A204.1 (cell line): ENCODE data around the gene ATRNL1.
"Not testable (repeated sequence)": the region's sequence is repeated elsewhere in the genome, so short reads cannot be mapped to it uniquely, and the experiment has no call there.

Source experiments
- FAIRE-seq: peaks from 2 replicates; lab custom pipeline; 2012; peaks lifted over from hg19 to GRCh38; lab: Jason Lieb, UNC

ATRNL1 gene

GRCh38 chr10:115222039-115222438 lies 128.9 kb downstream of the ATRNL1 start:
- FAIRE-seq = no peak

DNA sequence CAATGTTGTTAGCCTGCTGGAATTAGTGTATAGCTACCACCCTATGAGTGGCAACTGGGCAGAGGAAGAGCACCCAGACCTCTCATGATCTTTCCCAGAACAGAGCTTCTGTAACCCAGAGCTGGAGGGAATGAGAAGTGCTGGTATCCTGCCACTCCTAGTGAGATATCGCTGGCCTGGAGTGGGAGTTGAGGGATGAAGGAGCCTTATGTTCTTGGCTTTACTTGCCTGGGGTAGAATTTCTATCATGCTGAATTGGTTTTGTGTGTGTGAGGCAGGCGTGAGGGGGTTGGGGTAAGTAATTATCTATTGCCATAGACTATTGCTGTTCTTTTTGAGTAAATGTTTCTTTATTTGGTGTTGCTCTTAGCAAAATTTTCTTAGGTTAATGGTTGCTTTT lies 146.6 kb downstream of the ATRNL1 start:
- FAIRE-seq = no peak

DNA sequence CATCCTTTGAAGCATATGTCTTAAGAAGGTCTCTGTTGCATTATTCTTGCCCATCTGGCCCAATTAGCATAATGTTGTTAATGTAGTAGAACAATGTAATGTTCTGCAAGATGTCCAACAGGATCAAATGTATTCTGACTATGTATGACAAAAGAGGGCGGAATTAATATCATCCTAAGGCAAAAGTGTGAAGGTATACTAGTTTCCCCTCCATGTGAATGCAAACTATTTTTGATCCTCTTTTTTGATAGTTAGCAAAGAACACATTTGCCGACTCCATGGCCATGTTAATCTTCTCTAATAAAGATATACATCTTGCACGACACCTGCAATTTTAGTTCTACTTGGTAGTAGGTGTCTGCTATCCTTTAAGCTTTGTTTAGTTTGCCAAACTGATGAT lies 157.6 kb downstream of the ATRNL1 start:
- FAIRE-seq = no peak

DNA sequence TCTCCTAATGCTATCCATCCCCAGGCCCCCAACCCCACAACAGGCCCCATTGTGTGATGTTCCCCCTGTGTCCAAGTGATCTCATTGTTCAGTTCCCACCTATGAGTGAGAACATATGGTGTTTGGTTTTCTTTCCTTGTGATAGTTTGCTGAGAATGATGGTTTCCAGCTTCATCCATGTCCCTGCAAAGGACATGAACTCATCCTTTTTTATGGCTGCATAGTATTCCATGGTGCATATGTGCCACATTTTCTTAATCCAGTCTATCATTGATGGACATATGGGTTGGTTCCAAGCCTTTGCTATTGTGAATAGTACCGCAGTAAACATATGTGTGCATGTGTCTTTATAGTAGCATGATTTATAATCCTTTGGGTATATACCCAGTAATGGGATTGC lies 160.6 kb downstream of the ATRNL1 start:
- not testable (repeated sequence) for FAIRE-seq

DNA sequence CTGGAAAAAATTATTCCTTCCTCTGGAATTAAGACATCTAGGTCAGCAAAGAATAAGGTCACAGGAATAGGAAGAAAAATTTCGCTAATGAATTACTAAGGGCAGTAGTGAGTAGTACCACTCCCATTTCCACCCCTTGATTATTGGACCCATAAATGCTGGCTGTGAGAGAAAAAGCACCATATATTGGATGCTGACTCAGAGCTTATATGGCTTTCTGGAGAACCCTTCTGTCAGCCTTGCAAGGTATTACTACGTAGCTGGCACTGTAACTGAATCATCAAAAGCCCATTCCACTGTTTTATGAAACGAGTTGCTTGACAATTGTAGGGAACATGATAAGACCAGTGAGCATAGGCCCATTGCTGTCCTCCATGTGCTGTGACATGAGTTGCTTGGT lies 179.3 kb downstream of the ATRNL1 start:
- FAIRE-seq = no peak

- FAIRE-seq = no peak
Observed at GRCh38 chr10:115278294-115278693, 185.1 kb downstream of the ATRNL1 start.

DNA sequence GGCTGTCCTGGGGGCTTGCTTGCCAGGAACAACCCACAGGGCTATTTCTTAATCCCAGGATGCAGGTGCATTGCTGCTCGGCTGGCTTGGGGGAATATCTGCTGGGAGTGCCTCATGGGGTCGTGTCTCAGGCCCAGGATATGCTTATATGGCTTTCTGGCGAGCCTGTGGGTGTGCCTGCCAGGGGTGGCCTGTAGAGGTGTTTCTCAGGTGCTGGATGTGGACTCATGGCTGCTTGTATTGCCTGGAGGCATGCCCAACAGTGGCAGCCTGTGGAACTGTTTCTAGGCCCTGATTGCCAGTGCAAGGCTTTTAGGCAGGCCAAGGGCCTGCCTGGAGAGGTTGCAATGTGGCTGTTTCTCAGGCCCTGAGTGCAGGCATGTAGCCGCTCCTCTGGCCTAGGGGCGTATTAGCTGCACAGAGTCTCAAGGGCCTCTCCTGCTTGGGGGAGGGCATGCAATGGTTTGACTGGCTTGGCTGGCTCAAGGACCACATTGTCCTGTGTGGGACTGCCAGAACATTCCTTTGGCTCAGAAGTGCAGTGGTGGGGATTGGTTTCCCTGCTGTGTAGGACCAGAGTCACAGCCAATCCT lies 202.1 kb downstream of the ATRNL1 start:
- FAIRE-seq = no peak

GRCh38 chr10:115300080-115300479 lies 206.9 kb downstream of the ATRNL1 start:
- FAIRE-seq = no peak

- not testable (repeated sequence) for FAIRE-seq
Observed at GRCh38 chr10:115319669-115320068, 226.5 kb downstream of the ATRNL1 start.

- FAIRE-seq = no peak
Observed at GRCh38 chr10:115321360-115321759, 228.2 kb downstream of the ATRNL1 start.

DNA sequence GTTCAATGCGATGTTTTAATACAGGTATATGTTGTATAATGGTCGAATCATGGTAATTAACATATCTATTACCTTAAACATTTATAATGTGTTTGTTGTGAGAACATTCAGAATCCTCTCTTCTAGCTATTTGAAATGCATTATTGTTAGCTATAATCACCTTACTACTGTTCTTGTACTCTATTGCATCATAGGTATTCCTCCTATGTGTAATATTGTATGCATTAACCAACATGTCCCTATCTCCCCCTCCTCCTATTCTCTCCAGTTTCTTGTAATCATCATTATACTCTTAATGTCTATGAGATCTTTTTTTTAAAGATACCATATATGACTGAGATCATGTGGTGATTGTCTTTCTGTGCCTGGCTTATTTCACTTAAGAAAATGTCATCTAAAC lies 235.2 kb downstream of the ATRNL1 start:
- FAIRE-seq = no peak

DNA sequence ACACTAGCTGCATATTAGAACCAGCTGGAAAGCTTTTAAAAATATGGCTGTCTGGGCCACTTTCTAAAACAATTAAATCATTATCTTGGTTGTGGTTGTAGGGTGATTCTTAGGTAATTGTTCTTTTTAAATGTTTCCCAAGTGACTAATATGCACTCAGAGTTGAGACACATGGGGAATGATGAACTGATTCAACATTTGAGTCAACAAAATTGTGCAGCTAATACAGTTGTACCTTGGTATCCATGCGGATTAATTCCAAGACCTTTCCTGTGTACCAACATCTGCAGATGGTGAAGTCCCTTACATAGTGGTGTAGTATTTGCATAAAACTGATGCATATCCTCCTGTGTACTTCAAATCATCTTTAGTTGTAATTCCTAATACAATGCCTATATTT lies 242.2 kb downstream of the ATRNL1 start:
- no peak for FAIRE-seq

DNA sequence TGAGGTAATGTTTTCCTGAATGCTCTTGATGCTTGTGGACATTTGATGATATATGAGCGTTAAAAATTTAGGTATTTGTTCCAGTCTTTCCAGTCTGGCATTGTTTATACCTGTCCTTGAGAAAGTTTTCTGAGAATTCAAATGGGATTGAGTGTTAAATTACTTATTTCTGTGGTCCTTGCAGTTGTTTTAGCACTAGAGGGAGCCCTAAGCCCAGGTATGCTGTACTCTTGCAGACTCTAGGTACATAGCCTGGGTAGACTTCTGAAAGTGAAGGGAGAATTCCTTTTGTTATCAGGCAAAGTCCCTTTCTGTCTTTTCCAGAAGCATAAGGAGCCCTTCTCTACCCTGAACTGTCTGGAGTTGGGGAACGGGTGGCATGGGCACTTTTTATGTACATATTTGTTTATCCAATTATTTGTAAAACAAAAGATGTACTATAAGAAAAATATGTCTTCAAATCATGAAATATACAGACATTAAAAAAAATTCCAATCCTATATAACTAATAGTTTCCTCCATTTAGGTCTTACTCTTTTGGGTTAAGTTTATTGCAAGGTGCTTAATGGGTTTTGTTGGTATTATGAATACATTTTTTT lies 262.1 kb downstream of the ATRNL1 start:
- peak; percentile 82 for FAIRE-seq

DNA sequence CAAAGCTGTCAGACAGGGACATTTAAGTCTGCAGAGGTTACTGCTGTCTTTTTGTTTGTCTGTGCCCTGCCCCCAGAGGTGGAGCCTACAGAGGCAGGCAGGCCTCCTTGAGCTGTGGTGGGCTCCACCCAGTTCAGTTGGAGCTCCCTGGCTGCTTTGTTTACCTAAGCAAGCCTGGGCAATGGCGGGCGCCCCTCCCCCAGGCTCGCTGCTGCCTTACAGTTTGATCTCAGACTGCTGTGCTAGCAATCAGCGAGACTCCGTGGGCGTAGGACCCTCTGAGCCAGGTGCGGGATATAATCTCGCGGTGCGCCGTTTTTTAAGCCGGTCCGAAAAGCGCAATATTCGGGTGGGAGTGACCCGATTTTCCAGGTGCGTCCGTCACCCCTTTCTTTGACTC lies 274.8 kb downstream of the ATRNL1 start:
- not testable (repeated sequence) for FAIRE-seq

GRCh38 chr10:115379064-115379463 lies 285.9 kb downstream of the ATRNL1 start:
- FAIRE-seq = no peak

GRCh38 chr10:115384665-115385064 lies 291.5 kb downstream of the ATRNL1 start:
- peak; percentile 43 for FAIRE-seq

DNA sequence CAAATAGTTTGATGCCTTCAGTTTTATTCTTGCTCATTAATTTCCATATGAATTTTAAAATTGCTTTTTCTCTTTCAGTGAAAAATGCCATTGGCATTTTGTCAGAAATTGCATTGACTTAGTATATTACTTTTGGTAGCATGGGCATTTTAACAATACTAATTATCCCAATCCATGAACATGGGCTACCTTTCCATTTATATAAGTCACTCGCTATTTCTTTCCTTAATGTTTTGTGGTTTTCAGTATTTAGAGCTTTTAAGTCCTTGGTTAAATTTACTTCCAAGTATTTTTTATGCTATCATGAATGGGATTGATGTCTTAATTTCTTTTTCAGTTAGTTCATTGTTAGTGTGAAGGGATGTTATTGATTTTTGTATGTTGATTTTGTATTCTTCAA lies 297.4 kb downstream of the ATRNL1 start:
- no peak for FAIRE-seq

- FAIRE-seq = no peak
Observed at GRCh38 chr10:115398026-115398425, 304.9 kb downstream of the ATRNL1 start.

- FAIRE-seq = no peak
Observed at GRCh38 chr10:115402699-115403098, 309.5 kb downstream of the ATRNL1 start.

DNA sequence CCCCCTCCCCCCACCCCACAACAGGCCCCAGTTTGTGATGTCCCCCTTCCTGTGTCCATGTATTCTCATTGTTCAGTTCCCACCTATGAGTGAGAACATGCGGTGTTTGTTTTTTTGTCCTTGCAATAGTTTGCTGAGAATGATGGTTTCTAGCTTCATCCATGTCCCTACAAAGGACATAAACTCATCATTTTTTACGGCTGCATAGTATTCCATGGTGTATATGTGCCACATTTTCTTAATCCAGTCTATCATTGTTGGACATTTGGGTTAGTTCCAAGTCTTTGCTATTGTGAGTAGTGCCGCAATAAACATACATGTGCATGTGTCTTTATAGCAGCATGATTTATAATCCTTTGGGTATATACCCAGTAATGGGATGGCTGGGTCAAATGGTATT lies 312.7 kb downstream of the ATRNL1 start:
- FAIRE-seq = not testable (repeated sequence)

DNA sequence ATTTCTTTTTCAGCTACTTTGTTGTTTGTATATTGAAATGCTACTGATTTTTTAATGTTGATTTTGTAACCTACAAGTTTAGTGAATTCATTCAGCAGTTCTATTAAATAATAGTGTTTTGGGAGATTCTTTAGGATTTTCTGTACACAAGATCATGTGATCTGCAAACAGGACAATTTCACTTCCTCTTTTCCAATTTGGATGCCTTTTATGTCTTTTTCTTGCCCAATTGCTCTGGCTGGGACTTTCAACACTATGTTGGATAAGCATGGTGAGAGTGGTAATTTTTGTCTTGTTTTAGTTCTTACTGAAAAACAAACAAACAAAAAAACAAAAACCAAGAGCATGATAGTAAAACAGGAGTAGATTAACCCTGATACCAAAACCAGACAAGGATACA lies 316.2 kb downstream of the ATRNL1 start:
- no peak for FAIRE-seq

DNA sequence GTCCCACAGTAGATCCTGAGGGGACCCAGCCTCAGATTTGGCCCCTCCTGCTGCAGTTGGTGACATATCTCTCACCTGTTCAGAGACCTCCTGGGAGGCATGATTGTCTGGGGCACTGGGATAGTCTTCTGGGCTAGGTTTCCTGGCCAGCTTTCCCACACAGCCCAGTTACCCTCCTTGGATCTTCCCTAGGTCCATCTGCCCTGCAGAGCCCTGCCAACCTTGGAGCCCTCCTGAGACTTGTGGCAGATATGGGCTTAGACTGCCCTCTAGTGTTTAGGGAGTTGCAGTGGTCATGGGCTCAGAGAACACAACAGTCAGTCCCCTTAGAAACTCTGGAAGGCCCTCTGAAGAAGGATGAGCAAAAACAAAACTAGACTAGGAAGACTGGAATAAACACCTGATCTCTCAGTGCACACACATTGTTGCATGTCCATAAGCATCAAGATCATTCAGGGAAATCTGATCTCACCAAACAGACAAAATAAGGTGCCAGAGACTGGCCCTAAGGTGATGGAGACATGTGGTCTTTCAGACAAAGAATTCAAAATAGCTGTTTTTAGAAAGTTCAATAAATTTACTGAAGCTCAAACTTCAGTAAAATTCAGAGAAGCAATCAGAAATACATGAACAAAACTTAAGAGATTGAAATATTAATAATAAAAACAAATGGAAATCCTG lies 324.6 kb downstream of the ATRNL1 start:
- FAIRE-seq = no peak

DNA sequence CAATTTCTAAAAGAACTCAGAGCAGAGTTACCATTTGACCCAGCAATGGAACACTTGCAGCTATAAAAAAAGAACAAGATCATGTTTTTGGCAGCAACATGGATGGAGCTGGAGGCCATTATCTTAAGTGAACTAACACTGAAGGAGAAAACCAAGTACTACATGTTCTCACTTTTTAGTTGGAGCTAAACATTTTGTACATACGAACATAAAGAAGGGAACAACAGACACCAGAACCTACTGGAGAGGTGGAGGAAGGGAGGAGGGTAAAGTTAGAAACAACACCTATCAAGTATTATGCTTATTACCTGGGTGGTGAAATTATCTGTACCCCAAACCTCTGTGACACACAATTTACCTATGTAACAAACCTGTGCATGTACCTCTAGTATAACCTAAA lies 329.5 kb downstream of the ATRNL1 start:
- FAIRE-seq = no peak

DNA sequence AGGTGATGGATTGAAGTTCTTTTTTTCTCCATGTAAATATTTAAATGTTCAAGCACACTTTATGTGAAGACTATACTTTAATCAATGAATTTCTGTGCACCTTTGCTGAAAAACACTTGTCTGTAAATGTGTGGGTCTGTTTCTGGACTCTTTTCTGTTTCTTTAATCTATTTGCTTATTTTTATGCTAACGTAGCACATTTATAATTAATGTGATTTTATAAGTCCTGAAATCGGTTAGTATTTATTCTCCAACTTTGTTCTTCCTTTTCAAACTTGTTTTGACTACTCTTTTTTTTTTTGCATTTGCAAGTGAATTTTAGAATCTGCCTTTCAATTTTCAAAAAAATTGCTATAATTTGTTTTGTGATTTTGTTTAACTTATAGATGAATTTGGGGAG lies 334.4 kb downstream of the ATRNL1 start:
- FAIRE-seq = no peak
